Measurements from ENCODE around the gene CRTAC1.

Gene CRTAC1

DNA sequence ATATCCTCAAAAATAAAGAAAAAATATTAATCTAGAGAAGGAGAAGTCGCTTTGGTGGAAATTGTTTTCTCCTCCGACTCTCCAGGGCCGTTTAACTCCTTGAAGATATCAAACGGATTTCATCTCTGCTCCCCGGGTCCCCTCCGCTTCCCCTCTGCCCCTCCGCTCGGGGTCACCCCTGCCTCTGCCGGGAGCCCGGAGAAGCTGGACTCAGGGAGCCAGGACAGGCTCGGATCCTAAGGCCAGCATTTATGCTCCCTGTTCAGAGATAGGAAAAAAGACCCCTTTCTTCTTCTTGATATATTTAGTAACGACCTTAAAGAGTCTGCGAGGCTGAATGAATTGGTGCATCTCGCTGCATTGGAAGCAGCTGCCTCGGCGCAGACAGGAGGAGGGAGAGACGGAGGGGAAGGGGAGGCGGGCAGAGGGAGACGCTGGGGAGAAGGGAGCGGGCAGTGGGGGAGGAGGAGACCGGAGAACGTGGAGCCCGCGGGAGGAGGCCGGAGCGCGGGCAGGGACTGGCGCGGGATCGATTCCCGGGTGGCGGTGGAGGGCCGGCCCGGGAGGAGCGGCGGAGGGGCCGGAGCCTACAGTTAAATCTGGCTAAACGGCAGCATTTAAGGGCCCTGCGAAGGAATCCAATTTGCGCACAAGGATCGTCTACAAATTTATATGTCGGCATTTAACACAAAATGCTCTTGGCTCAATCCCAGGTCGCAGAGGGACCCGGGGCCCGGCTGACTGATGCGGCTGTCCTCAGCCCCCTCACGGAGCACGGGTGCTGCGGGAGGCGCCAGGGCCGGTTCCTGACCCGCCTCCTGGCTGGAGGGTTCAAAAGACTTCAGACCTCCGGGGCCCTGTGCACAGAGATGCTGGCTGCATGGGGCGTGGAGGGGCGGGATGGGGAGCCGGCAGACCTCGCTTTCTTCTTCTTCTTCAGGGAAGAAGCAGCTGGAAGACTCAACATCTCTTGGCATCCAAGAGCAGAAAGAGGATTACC lies 55.6 kb downstream of the CRTAC1 start:
- DNase-seq (ENCODE audit: low spot score): peak; percentile 59

GRCh38 chr10:97974100-97974499 lies 56.3 kb downstream of the CRTAC1 start:
- no peak for DNase-seq (ENCODE audit: low spot score)

DNA sequence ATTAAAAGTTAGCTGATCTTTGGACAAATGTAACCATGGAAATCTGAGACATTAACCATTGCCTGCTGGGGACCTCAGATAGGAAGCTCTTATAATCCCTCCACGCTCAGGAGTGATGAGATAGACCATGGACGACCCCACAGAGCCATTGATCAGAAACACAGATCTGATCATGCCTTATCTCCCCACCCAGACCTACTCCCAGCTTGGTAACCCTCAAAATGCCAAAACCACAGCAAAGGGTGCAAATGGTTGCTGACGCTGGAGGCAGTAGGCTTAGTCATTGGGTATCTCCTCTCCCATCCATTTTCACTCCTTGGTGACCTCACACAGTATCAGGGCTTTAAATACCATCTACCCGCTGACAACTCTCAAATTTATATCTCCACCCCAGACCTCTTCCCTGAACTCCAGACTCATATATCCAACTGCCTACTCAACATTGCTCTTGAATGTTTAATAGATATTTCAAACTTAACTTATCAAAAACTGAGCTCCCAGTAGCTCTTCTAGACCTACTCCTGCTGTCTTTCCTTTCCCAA lies 60.8 kb downstream of the CRTAC1 start:
- DNase-seq (ENCODE audit: low spot score): no peak

- DNase-seq (ENCODE audit: low spot score): no peak
These were observed 65.7 kb downstream of the CRTAC1 start for GRCh38 chr10:97964748-97965147.

GRCh38 chr10:97961945-97962344 lies 68.5 kb downstream of the CRTAC1 start:
- DNase-seq (ENCODE audit: low spot score): no peak

GRCh38 chr10:97960269-97961056 lies 70.0 kb downstream of the CRTAC1 start:
- DNase-seq (ENCODE audit: low spot score): no peak

DNA sequence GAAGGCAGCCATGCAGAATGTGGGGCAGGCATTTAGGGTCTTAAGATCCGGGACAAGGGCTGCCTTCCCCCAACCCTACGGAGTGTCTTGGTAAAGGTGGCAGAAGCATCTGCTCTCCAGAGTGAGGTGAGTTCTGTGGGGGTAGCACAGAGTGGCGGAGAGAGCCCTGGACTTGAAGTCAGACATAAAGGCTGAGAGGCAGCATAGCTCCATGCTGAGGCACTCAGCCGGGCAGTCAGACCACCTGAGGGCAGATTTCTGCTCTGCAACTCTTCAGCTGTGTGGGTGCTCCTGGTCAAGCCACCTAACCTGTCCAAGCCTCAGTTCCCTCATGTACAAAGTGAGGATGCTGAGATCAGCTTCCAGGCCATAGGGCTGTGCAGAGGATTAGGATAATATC lies 81.0 kb downstream of the CRTAC1 start:
- no peak for DNase-seq (ENCODE audit: low spot score)

- DNase-seq (ENCODE audit: low spot score): no peak
These were observed 81.6 kb downstream of the CRTAC1 start for GRCh38 chr10:97948822-97949221.

DNA sequence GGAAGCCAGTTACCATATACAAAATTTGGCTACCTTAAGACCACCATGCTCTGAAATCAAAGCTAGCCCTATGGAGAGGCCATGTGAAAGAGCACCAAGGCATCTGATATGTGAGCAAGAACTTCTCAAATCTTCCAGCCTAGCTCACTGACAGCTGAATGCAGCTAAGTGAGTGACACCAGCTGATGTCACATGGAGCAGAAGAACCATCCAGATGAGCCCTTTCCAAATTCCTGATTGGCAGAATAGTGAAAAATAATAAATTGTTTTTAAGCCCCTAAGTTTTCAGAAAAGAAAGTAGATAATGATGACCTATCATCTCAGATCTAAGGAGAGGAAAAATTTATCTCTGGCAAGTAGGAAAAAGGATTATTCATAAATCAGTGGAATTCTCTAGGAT lies 85.6 kb downstream of the CRTAC1 start:
- DNase-seq (ENCODE audit: low spot score): no peak

- DNase-seq (ENCODE audit: low spot score): no peak
These were observed 87.1 kb downstream of the CRTAC1 start for GRCh38 chr10:97943294-97943693.

- no peak for DNase-seq (ENCODE audit: low spot score)
These were observed 89.9 kb downstream of the CRTAC1 start for GRCh38 chr10:97940534-97940933.

GRCh38 chr10:97939446-97939990 lies 90.9 kb downstream of the CRTAC1 start:
- no peak for DNase-seq (ENCODE audit: low spot score)

DNA sequence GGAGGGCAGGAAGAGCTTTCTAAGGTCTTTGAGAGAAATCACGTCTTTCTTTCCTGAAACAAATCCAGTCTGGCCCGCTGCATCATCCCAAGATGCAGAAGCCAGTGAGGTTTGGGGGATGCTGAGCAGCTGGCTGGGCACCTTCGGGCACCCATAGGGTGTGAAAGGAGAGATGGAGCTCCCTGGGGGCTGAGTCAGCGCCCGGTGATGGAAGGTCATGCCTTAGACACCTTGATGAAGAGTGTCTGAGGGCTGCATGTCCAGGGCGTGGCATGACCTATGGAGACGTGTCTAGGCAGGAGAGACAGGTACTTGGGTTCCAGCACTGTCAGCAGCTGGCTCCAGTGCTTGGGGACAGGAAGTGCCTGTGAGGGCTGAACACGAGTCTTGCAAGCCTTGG lies 92.5 kb downstream of the CRTAC1 start:
- no peak for DNase-seq (ENCODE audit: low spot score)

DNA sequence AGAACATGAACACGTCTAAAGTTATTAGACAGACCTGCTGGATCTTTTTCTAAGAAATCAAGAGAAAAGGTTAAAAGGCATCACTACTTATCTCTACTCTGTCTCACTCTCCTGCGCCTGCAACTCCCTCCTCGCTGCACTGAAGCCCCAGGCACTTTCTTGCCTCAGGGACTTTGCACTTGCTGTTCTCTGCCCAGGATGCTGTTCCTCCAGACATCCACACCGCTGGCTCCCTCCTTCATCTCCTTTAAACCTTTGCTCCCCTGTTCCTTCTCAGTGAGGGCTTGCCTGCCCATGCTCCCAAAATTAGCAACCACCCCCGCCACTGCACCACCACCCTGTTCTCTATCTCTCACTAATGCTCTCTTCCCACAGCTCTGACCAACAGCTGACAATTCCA lies 93.4 kb downstream of the CRTAC1 start:
- DNase-seq (ENCODE audit: low spot score): no peak

GRCh38 chr10:97936126-97936525 lies 94.3 kb downstream of the CRTAC1 start:
- DNase-seq (ENCODE audit: low spot score): no peak

GRCh38 chr10:97932932-97933530 lies 97.4 kb downstream of the CRTAC1 start:
- DNase-seq (ENCODE audit: low spot score): no peak

GRCh38 chr10:97931041-97931440 lies 99.4 kb downstream of the CRTAC1 start:
- DNase-seq (ENCODE audit: low spot score): no peak

GRCh38 chr10:97928897-97929296 lies 101.5 kb downstream of the CRTAC1 start:
- DNase-seq (ENCODE audit: low spot score): no peak

GRCh38 chr10:97927622-97928021 lies 102.8 kb downstream of the CRTAC1 start:
- no peak for DNase-seq (ENCODE audit: low spot score)

DNA sequence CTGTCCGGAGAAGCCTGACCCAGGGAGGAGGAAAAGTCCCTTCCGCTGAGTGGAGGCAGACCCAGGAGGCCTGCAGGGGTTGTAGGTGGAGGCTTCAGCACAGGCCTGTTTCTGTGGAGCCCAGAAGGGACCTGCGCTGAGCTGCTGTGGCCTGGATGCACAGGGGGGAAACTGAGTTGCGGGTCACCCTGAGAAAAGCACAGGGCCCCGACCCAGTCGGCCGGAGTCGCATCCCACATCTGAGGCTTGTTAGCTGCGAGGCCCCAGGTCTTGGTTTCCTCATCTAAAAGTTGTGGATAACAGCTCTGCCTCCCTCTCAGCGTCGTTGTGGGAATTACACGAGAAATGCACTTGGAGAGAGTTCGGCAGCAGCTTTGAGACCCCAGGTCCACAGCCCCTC lies 104.4 kb downstream of the CRTAC1 start:
- no peak for DNase-seq (ENCODE audit: low spot score)

GRCh38 chr10:97925308-97925938 lies 105.0 kb downstream of the CRTAC1 start:
- no peak for DNase-seq (ENCODE audit: low spot score)

- DNase-seq (ENCODE audit: low spot score): no peak
These were observed 105.7 kb downstream of the CRTAC1 start for GRCh38 chr10:97924678-97925077.
